ENCODE data around the gene GRID1. TPM values are rescaled to one million over a fixed set of nuclear protein-coding genes. Genes with fewer than 3 reads are reported as not detected.

Gene GRID1
- total RNA-seq, 1 experiment from 2014 or later = not detected

GRCh38 chr10:86160890-86161585, 205.6 kb downstream of the GRID1 start:
- CTCF ChIA-PET = no interaction called here
- H3K79me2 ChIP-seq (ENCODE audit: low read length) = no peaks in the 10 kb centered on the region

GRCh38 chr10:86159797-86160196, 206.8 kb downstream of the GRID1 start:
- Histone ChIP-seq H2AFZ (ENCODE audit: low read length) (no peak overlapping the region), H3K9me2 (replicated peaks; ENCODE audit: low read length) (no peaks in the 10 kb centered on the region), H3K9me3 (ENCODE audit: low read length) (no peaks in the 10 kb centered on the region), H3K27me3 (ENCODE audit: low read length) (no peaks in the 10 kb centered on the region), H4K20me1 (ENCODE audit: low read length) (no peaks in the 10 kb centered on the region), H3K79me2 (ENCODE audit: low read length) (no peaks in the 10 kb centered on the region), H3K36me3 (ENCODE audit: low read depth, low read length) (no peaks in the 10 kb centered on the region), H3K4me3 (ENCODE audit: low read length) (no peak overlapping the region), H3K4me2 (ENCODE audit: low read length) (no peak overlapping the region), H3K27ac (ENCODE audit: low read length) (no peak overlapping the region), H3K4me1 (ENCODE audit: insufficient read depth, low read length) (no peaks in the 10 kb centered on the region), H3K9ac (ENCODE audit: low read length) (no peak overlapping the region), H3F3A (ENCODE audit: low read length, unreplicated experiment) (no peaks in the 10 kb centered on the region)
- intact Hi-C loops (cut with micrococcal nuclease) = no loop called here
- ChIA-PET POLR2A (ENCODE audit: unreplicated experiment) (no interaction called here), CTCF (no interaction called here)
- TF ChIP-seq EZH2 (IDR thresholded peaks at IDR 0.05; ENCODE audit: low read length, unreplicated experiment) (no peak), CTCF (conservative IDR thresholded peaks at IDR 0.05; ENCODE audit: low read depth, low read length) (no peak), EZH2phosphoT487 (IDR thresholded peaks at IDR 0.05; ENCODE audit: borderline replicate concordance, low read length) (no peak)
- no TSS peak for BruUV-seq (replicated peaks)
- ATAC-seq (no peak), DNase-seq (no peak)

More at GRCh38 chr10:86160890-86161585, 205.6 kb downstream of the GRID1 start:
- Histone ChIP-seq H3K9me3 (ENCODE audit: low read length) (no peaks in the 10 kb centered on the region), H3K27me3 (ENCODE audit: low read length) (no peaks in the 10 kb centered on the region), H3F3A (ENCODE audit: low read length, unreplicated experiment) (no peaks in the 10 kb centered on the region), H3K9ac (ENCODE audit: low read length) (no peak overlapping the region), H2AFZ (ENCODE audit: low read length) (no peak overlapping the region), H4K20me1 (ENCODE audit: low read length) (no peaks in the 10 kb centered on the region), H3K9me2 (replicated peaks; ENCODE audit: low read length) (no peaks in the 10 kb centered on the region), H3K4me3 (ENCODE audit: low read length) (no peak overlapping the region), H3K27ac (ENCODE audit: low read length) (no peak overlapping the region), H3K36me3 (ENCODE audit: low read depth, low read length) (no peaks in the 10 kb centered on the region), H3K4me2 (ENCODE audit: low read length) (no peak overlapping the region), H3K4me1 (ENCODE audit: insufficient read depth, low read length) (no peaks in the 10 kb centered on the region)
- BruUV-seq (replicated peaks) = no TSS peak
- POLR2A ChIA-PET (ENCODE audit: unreplicated experiment) = no interaction called here
- no peak for DNase-seq
- no peak for ATAC-seq
- TF ChIP-seq EZH2phosphoT487 (IDR thresholded peaks at IDR 0.05; ENCODE audit: borderline replicate concordance, low read length) = no peak
- TF ChIP-seq EZH2 (IDR thresholded peaks at IDR 0.05; ENCODE audit: low read length, unreplicated experiment) = no peak
- TF ChIP-seq CTCF (conservative IDR thresholded peaks at IDR 0.05; ENCODE audit: low read depth, low read length) = no peak
- intact Hi-C loops (cut with micrococcal nuclease) = no loop called here

All from PC-3 (cell line).